Left lung (tissue), 10 donors: ENCODE data around the gene PHACTR1. TPM values are rescaled to one million over a fixed set of nuclear protein-coding genes. Genes with fewer than 3 reads are reported as not detected.

ENCODE experiments used
- ATAC-seq: fragments of 200-7000 bp; cut with Tn5 transposase; one replicate; pipeline ENCODE4 v1.9.1; 2020; ENCODE audit warnings: moderate library complexity
- DNase-seq, 4 donors: peaks; one replicate each; pipeline ENCODE4 v3.0.0-alpha.2; 2013 to 2020
- H3K27ac ChIP-seq, 2 donors: fragments of 200-600 bp; sonication (generic) in 1 of 2; one replicate each; pipeline versions ENCODE4 v1.5.0 to v1.8.0; 2020 to 2021
- H3K27me3 ChIP-seq, 2 donors: fragments of 200-600 bp; sonication (generic) in 1 of 2; one replicate each; pipeline versions ENCODE4 v1.5.0 to v1.8.0; 2020 to 2021
- H3K36me3 ChIP-seq, 2 donors: fragments of 200-600 bp; sonication (generic) in 1 of 2; one replicate each; pipeline versions ENCODE4 v1.5.0 to v1.8.0; 2020 to 2021
- H3K4me1 ChIP-seq, 2 donors: fragments of 200-600 bp; one replicate each; pipeline ENCODE4 v1.8.0; 2021
- H3K4me3 ChIP-seq, 2 donors: fragments of 200-600 bp; sonication (generic) in 1 of 2; one replicate each; pipeline versions ENCODE4 v1.5.0 to v1.8.0; 2020 to 2021; ENCODE audit warnings: mild to moderate bottlenecking in 1 of 2
- H3K9me3 ChIP-seq, 2 donors: fragments of 200-600 bp; sonication (generic) in 1 of 2; one replicate each; pipeline versions ENCODE4 v1.5.0 to v1.8.0; 2020 to 2021
- CTCF ChIP-seq, 2 donors: fragments of 200-600 bp; sonication (generic) in 1 of 2; IDR thresholded peaks; one replicate each; pipeline versions ENCODE4 v1.5.0 to v1.8.0; 2021; ENCODE audit warnings: antibody characterized with exemption in 2 of 2
- intact Hi-C, 2 donors: fragments of 100-400 bp; cut with DNase I; formaldehyde crosslinking; loops; one replicate each; pipeline versions ENCODE4 v1.11.2 to v1.14.2; 2022
- polyA plus RNA-seq, 6 donors: library from polyadenylated mRNA; unstranded; fragments of 120-200 nt; gene quantifications; one replicate each; pipeline ENCODE4 v1.2.1, GENCODE V29; 2013; ENCODE audit not compliant: insufficient read length in 6 of 6
- total RNA-seq, 2 donors: library from RNA; stranded (reverse); fragmentation: NEBNext Ultra II Directional; extraction: Animal tissue kit (Norgen Biotek cat#: 25700); gene quantifications; one replicate each; pipeline ENCODE4 v1.2.1, GENCODE V29; 2021
- donor health status: DM: no; HTN: yes; CAD: no.
- donor health status: DM: no; HTN: no; CAD: no.

PHACTR1 gene
- total and polyA plus RNA-seq, 8 donors: 12.1 to 53.3 (median 15.8) TPM

- H3K9me3 ChIP-seq: no peaks in the 10 kb centered on the region
- DNase-seq (no peak), ATAC-seq (no peak)
- H3K36me3 ChIP-seq: peaks cover 0 to 44% of the 10 kb centered on the region in 2 donors
- no peaks in the 10 kb centered on the region for H3K27me3 ChIP-seq
- intact Hi-C loops: no loop called here
- no peak overlapping the region for H3K4me3 ChIP-seq
- TF ChIP-seq CTCF (IDR thresholded peaks at IDR 0.05): no peak
- peaks cover 10 to 35% of the 10 kb centered on the region in 2 donors for H3K4me1 ChIP-seq
- no peak overlapping the region for H3K27ac ChIP-seq
These were observed 584.4 kb downstream of the PHACTR1 start for GRCh38 chr6:13300643-13301590.

DNA sequence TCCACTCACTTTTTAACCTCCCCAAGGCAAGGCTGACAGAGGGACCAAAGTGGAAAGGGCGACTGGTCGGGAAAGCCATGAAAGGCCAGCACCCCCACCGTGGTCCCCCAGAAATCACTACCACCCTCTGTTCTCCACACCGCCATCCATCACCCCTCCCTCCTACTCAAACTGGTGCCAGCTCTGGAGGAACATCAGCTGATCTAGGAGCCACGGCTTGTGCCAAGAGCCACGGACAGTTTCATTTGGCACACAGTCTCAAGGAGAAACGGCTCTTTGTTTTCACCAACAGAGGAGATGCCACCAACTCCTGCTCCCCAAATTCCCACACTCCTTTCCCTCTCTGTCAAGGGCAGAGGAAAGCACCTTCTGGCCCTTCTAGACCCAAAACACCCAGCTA, 585.7 kb downstream of the PHACTR1 start:
- H3K27ac ChIP-seq: peak overlapping the region; percentile 83 to 92
- TF ChIP-seq CTCF (IDR thresholded peaks at IDR 0.05): no peak
- peaks cover 0 to 49% of the 10 kb centered on the region in 2 donors for H3K36me3 ChIP-seq
- no peak for DNase-seq
- no peak overlapping the region for H3K4me3 ChIP-seq
- no peak for ATAC-seq
- no peaks in the 10 kb centered on the region for H3K27me3 ChIP-seq
- intact Hi-C loops: no loop called here
- H3K4me1 ChIP-seq: peaks cover 10 to 41% of the 10 kb centered on the region in 2 donors
- no peaks in the 10 kb centered on the region for H3K9me3 ChIP-seq

DNA sequence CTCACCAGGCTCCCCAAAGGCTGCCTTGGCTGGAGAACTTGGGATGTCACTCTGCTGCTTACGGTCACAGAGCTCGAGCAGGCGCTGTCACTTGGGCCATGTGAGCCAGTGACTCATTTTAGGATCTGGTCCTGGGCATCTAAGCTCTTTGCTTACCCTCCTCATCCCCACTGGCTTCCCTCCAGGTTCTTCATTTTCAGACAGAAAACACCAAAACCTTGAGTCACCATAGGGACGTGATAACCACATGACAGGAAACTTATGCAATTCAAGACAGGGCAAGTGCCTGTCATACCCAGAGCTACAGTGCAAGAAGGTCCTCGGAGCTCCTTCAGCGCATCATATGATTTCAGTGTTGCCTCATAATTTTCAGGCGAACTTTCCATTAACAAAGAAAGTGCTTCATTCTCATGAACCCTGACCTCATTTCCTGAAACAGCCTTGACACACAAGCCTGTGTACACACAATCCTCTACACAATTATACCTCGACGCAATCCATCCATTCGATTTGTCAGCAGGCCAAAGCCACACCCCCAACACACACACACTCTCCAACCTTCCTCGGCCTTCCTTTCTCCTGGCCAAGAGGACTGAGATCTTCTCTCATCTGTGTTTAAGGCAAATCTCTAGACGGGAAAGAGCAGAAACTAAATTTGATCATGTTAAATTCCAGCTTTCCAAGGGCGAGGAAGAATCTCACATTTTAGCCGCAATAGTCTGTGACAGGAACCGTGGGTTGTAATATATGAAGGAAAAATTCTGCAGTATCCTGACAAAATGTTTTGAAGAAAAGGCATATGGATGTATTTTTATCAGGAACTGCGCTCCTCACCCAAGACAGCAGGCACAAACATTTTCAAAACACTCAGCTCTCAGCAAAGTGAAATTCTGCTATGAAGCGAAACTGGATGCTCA, 586.4 kb downstream of the PHACTR1 start:
- ATAC-seq (peak; percentile 81), DNase-seq (peak; percentile 20 to 90 (median 71))
- Histone ChIP-seq H3K4me1 (peaks cover 10 to 47% of the 10 kb centered on the region in 2 donors), H3K9me3 (no peaks in the 10 kb centered on the region), H3K27me3 (no peaks in the 10 kb centered on the region), H3K36me3 (peaks cover 0 to 49% of the 10 kb centered on the region in 2 donors), H3K27ac (peak overlapping the region; percentile 83 to 92), H3K4me3 (peak overlapping the region in 1 of 2 donors; percentile 2)
- intact Hi-C loops: no loop called here
- no peak for TF ChIP-seq CTCF (IDR thresholded peaks at IDR 0.05)

GRCh38 chr6:13303668-13304017, 587.1 kb downstream of the PHACTR1 start:
- peaks cover 10 to 51% of the 10 kb centered on the region in 2 donors for H3K4me1 ChIP-seq
- no peaks in the 10 kb centered on the region for H3K9me3 ChIP-seq
- ATAC-seq (peak; percentile 80), DNase-seq (peak in 3 of 4 donors; percentile 68 to 89 (median 89))
- peaks cover 0 to 49% of the 10 kb centered on the region in 2 donors for H3K36me3 ChIP-seq
- H3K27ac ChIP-seq: peak overlapping the region; percentile 83 to 92
- no peaks in the 10 kb centered on the region for H3K27me3 ChIP-seq
- no peak for TF ChIP-seq CTCF (IDR thresholded peaks at IDR 0.05)
- intact Hi-C loops: no loop called here
- peak overlapping the region in 1 of 2 donors; percentile 2 for H3K4me3 ChIP-seq
